Measurements from ENCODE around the gene FNDC3B.
"Not testable (repeated sequence)": the region's sequence is repeated elsewhere in the genome, so short reads cannot be mapped to it uniquely, and the experiment has no call there.

FNDC3B gene

DNA sequence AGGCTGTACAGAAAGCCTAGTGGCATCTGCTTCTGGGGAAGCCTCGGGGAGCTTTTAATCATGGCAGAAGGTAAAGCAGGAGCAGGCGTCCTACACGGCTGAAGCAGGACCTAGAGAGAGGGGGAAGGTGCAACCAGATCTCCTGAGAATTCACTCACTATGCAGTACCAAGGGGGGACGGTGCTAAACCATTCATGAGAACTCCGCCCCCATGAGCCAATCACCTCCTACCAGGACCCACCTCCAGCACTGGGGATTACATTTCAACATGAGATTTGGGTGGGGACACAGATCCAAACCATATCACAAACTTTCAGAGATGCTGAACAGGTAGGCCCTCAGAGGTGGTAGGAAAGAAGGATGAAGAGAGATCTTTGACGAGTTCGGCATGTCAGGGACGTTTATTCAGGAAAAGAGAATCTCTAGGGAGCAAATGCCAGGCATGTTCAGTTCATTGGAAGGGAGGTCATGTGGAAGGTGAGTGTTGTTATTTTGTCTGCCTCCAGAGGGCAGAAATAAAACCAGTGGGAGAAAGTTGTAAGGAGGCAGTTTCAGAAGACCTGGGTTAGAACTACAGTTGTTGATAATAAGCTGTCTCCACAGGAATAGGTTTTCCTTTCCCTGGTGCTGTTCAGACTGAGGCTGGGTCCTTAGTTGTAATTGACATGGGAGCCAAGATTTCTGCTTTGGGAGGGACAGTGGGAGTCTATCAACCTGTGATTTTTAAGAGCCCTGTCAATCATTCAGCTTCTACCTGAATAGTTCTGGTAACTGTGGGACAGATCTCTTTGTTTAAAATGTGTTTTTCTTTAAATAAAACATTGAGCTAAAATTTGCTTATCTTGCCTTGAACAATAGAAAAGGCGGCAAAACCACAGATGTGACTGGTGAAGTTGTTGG, 4.3 kb upstream of the FNDC3B start:
- DNase-seq: no peak

DNA sequence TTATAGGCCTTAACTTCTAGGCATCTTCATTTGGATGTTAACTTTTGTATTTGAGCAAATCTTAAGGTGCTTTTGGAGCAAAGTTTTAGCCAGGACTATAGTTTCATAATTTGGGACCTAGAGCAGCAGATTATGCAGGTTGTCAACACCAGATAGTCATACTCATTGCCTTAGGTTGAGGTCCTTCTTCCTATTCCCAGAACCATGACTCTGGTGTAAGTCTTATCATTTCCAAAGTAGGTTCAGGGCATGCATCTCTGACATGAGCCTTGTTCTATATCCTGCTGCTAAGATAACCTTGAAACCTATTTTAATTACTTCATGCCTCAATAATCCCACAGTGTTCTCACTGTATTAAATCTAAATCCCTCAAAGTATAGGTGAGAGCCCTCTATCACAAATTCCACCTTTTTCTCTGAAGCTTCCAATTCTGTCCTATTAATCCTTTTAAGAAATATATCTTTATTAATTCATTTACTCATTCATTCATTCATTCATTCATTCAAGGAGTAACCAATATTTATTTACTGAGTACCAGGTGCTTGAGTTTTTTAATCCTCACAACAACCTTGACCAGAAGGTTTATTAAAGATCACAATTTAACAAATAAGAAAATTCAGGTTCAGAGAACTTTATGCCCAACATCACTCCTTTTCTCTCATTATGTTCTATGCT, 2.7 kb upstream of the FNDC3B start:
- no peak for DNase-seq

DNA sequence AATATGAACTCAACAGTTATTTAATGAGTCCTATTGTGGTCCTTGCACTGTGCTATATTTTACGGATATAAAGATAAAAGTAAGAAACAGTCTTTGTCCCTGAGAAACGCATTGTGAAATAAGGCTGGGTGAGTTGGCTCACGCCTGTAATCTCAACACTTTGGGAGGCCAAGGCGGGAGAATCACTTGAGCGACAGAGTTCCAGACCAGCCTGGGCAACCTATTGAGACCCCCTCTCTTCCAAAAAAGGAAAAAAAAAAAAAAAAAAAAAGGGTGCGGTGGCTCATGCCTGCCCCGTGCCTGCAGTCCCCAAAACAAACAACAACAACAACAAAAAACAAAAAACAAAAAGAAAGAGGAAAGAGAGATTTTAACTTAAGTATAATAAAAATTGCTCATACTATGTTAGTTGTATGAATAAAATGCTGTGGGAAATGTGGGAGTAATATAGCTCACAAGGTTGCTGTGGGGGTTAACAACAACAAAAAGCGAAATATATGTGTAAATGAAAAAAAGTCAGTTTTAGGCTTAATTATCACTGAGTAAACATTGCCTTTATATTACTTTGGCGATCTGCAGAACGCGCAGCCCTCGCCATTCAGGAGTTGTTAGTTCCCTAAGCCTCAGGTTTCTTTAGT, 461 bp upstream of the FNDC3B start:
- no peak for DNase-seq

DNA sequence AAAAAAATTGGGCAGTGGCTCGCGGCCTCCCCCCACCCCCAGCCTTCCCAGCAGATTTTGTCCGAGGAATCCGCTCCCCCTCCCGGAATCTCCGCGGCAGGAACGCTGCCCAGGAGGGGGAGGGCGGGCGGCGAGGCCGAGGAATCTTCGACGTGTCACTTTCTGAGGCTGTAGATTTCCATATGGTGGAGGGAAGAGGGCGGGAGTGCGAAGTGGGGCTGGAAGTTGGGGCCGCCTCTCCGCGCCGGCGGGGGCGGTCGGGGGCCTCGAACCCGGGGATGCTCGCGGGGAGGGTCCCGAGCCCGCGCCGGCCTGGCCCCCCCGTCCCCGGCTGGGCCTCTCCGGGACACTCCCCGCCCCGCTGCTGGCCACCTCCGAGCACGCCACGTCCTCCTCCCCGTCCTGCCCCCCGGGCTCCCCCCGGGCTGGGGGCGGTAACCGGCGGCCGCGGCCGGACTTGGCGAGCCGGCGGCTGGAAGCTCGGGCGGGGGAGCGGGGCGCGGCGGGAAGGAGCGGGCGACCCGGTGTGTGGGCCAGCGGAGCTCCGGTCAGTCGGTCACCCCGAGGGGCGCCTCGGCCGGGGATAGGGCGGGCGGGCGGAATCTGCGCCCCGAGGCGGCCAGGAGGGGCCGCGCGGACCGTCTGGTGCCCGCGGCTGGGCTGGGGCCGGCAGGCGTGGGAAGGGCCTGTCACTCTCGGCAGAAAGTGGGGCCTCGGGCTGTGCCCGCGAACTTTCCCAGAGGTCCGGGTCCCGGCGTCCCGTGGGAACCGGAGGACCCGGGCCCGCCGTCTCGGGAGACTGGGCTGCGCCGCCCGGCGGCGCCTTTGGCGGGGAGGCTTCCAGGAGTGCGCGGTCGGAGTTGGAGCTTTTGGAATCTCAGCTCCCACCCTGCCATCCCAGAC, 951 bp downstream of the FNDC3B start:
- peak; percentile 55 for DNase-seq

DNA sequence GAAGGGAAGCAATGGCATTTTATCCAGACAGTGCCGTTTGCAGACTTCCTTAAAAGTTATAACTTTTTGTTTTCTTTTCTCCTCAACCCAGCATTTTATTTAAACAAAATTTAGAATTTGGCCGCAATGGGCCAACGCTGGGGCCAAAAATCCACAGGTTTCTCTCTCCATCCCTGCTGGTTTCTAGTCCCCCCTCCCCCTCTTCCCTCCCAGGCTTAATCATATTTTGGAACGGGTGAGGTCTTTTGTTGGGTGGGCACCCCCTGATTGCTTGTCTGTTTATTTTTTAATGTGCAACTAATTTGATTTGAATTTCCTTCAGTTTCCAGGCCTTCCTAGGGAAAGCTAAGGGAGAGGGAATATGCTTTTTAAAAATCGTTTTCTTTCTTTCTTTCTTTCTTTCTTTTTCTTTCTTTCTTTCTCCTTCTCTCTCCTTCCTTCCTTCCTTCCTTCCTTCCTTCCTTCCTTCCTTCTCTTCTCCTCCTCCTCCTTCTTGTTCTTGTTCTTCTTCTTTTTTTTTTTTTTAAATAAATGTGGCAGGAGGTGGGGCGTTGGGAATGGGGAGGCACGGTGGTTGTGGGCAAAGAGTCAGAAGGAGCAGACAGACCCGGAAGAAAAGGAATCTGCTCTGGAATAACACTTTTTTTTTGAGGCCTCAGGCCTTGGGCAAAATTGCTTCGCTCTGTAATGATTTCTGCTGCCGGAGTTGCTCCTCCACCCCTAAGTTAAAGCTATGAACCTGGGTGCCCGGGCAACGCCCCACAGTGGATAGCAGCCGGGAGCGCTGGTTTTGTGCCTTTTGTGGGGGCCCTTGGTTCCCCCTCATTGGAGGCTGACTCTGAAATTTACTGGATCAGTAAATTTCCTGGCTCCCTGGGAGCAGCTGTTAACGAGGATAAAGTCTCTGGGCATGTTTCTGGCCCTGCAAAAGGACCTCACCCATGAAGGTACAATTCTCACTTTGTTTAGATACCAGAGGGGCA, 1.9 kb downstream of the FNDC3B start:
- no peak for DNase-seq

- DNase-seq: no peak
Observed at GRCh38 chr3:172042136-172042662, 2.8 kb downstream of the FNDC3B start.

GRCh38 chr3:172042663-172043179, 3.3 kb downstream of the FNDC3B start:
- not testable (repeated sequence) for DNase-seq

DNA sequence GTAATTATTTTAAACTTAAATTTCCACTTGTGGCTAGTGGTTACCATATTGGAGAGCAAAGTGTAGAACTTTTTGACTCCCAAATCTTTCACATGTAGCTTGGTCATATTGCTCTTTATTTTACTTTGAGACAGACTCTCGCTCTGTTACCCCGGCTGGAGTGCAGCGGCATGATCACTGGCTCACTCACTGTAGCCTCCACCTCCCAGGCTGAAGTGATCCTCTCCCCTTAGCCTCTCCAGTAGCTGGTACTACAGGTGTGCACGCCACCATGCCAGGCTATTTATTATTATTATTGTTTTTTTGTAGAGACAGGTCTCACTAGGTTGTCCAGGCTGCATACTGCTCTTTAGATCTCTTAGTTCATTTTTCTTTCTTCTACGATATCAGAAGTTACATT, 3.9 kb downstream of the FNDC3B start:
- no peak for DNase-seq

DNA sequence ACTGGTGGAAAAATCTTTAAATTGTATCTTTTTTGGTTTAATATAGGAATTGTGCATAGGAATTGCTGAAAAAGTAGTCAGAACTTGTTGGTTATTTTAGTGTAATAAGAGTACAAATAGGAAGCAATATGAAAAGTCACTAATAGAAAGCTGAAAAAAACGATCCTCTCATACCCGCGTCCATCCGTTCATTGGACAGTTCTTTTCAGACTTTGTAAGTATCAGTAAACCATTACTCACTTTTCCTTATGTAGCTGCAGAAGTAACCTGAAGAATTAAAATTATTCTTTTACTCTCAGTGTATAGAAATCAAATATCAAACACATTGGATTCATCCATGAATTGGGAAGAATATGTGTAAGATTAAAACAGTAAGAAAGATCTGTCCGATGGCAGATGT, 4.4 kb downstream of the FNDC3B start:
- DNase-seq: no peak

DNA sequence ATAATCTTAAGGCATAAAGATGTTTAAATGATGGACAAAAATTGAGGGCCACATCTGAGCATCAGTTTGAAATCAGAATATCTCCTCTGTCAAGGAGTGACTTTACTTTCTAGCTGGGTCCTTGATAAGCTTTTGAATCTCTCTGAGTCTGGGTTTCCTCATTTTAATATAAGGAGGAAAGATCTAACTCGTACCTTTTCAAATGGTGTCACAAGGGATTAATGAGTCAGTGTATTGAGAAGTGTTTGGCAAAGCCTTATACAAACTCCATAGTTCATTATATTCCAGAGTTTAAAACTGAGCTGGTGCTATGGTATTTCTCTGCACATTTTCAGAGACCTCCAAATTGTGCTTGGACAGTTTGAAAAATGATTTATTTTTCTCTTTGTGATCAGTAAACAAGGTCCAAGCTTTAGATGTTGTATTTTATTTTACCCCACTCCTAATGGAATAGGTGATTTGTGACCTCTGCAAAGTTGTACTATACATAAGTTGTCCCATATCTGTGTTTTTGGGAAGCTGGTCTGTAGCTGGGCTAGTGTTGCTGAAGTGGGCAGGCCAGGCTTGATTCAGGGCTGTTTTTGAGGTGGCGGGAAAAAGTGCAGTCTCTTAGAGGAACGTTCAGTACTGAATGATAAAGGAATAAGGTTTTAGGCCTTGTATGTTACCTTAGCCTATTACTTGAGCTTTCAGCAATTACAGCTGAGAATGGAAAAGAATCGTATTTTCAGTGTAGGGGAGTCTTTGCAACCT, 5.6 kb downstream of the FNDC3B start:
- DNase-seq: no peak

DNA sequence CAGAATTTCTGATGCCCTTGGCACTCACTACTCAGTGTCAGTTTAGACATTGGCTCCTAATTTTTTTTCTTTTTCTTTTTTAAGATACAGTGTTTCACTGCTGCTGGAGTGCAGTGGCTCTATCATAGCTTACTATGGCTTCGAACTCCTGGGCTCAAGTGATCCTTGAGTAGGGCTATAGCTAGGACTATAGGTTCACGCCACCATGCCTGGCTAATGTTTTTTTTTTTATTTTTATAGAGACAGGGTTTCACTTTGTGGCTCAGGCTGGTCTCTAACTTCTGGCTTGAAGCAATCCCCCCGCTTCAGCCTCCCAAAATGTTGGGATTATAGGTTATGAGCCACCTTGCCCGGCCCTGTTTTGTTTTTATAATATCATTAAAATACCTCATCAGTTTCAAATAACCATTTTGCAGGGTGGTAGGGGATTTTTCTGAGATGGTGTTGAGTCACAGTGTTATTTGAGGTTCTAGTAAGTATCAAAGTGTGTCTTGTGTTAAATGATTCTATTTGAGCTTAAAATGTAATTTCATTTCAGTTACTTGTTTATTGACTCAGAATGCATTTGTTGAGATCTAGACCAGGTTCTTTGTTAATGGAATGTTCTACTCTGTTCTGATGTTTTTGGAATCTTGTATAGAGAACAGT, 7.0 kb downstream of the FNDC3B start:
- DNase-seq: no peak

- no peak for DNase-seq
Observed at GRCh38 chr3:172047567-172048115, 8.3 kb downstream of the FNDC3B start.

DNA sequence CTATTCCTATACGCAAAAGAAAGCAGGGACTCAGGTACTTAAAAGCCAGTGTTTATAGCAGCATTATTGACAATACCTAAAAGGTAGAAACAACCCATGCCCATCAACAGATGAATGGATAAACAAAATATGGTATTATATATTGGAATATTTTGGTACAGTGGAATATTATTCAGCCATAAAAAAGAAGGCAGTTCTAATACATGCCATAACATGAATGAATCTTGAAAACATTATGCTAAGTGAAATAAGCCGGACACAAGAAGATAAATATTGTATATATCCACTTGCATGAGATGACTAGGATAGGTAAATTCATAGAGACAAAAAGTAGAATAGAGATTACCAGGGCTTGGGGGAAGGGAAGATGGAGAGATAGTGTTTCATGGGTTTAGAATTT, 9.2 kb downstream of the FNDC3B start:
- DNase-seq: no peak

DNA sequence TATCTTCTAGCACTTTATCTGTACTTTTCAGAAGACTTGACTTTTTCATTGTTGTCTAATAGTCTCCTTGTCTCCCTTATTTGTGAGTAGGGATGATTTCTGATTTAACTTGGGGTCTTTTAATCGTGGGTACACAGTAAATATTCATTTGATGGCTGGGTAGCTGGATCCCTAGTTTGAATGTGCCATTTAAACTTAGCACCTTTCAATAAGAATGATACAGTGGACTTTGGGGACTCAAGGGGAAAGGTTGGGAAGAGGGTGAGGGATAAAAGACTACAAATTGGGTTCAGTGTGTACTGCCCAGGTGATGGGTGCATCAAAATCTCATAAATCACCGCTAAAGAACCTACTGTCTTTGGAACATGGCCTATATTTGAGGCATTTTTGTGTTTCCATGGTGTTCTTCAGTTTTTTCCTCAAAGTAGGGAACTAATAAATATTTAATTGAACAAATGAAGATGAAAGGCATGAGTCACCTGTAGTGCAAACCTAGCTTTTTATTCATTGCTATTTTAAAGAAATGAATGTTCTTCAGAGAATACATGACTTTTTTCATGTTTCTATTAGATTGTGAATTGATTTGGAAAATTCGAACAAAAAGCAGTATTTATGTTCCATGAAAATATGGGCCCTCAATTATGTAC, 12.1 kb downstream of the FNDC3B start:
- DNase-seq: no peak

DNA sequence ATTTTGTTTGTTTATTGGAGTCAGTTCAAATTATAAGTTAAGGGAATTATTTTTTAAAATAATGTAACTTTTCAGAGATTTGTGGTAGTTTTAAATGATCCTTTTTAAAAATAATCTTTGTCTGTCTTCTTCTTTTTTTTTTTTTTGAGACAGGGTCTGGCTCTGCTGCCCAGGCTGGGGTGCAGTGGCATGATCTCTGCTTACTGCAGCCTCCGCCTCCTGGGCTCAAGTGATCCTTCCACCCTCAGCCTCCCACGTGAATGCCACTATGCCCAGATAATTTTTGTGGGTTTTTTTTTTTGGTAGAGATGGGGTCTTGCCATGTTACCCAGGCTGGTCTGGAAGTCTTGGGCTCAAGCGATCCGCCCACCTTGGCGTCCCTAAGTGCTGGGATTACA, 12.6 kb downstream of the FNDC3B start:
- DNase-seq: no peak

GRCh38 chr3:172052405-172052804, 13.0 kb downstream of the FNDC3B start:
- no peak for DNase-seq

- no peak for DNase-seq
Observed at GRCh38 chr3:172054115-172054764, 14.9 kb downstream of the FNDC3B start.

GRCh38 chr3:172056416-172056815, 17.0 kb downstream of the FNDC3B start:
- DNase-seq: no peak

All from CD4-positive, alpha-beta T cell treated with Interleukin-15 for 1 hour (primary cell).